ENCODE measurements around the gene BMPR1A. TPM values are rescaled to one million over a fixed set of nuclear protein-coding genes. Genes with fewer than 3 reads are reported as not detected.

Gene BMPR1A
- polyA plus RNA-seq, 2 of the 4 experiments (the other 2 are of a cell fraction): 25.5 to 39.0 TPM

- ChIA-PET POLR2A (interaction anchor here (1.1 kb wide), 1 partner anchor 138 kb away, joined by 3 read pairs; no protein-coding TSS in a partner anchor), CTCF (interaction anchor here (1.1 kb wide), 1 partner anchor 137 kb away, joined by 5 read pairs; no protein-coding TSS in a partner anchor)
- TF ChIP-seq TP53 (CRISPR knock-in tag; IDR thresholded peaks at IDR 0.05) (no peak), RFX5 (IDR thresholded peaks at IDR 0.05) (no peak), FOXS1 (CRISPR knock-in tag; IDR thresholded peaks at IDR 0.05) (no peak), ZC3H11A (IDR thresholded peaks at IDR 0.05) (no peak), CBX2 (IDR thresholded peaks at IDR 0.05; ENCODE audit: borderline replicate concordance, low read depth) (no peak), ZFP36 (IDR thresholded peaks at IDR 0.05; ENCODE audit: borderline replicate concordance, partially characterized antibody) (no peak), TFCP2L1 (CRISPR knock-in tag; IDR thresholded peaks at IDR 0.05) (no peak), PHF8 (IDR thresholded peaks at IDR 0.05; ENCODE audit: borderline replicate concordance, low read depth) (no peak), FOSL2 (IDR thresholded peaks at IDR 0.05) (no peak), FOSL2 (CRISPR knock-in tag; IDR thresholded peaks at IDR 0.05) (no peak), CBX8 (IDR thresholded peaks at IDR 0.05) (no peak), EP300 (IDR thresholded peaks at IDR 0.05) (no peak), HEYL (CRISPR knock-in tag; IDR thresholded peaks at IDR 0.05) (no peak), RAD21 (conservative IDR thresholded peaks at IDR 0.05 in 1 of 2, IDR thresholded peaks at IDR 0.05 in 1 of 2) (no peak), ESRRA (IDR thresholded peaks at IDR 0.05; ENCODE audit: borderline replicate concordance, low read length) (no peak), CEBPB (IDR thresholded peaks at IDR 0.05) (no peak), HDAC2 (IDR thresholded peaks at IDR 0.05) (no peak), FOSB (CRISPR knock-in tag; IDR thresholded peaks at IDR 0.05) (no peak)
- TF ChIP-seq, protein P1, sequence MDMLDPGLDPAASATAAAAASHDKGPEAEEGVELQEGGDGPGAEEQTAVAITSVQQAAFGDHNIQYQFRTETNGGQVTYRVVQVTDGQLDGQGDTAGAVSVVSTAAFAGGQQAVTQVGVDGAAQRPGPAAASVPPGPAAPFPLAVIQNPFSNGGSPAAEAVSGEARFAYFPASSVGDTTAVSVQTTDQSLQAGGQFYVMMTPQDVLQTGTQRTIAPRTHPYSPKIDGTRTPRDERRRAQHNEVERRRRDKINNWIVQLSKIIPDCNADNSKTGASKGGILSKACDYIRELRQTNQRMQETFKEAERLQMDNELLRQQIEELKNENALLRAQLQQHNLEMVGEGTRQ (IDR thresholded peaks at IDR 0.05): no peak
- TF ChIP-seq, protein P2, sequence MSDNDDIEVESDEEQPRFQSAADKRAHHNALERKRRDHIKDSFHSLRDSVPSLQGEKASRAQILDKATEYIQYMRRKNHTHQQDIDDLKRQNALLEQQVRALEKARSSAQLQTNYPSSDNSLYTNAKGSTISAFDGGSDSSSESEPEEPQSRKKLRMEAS (IDR thresholded peaks at IDR 0.05): no peak
- TF ChIP-seq, protein P3, sequence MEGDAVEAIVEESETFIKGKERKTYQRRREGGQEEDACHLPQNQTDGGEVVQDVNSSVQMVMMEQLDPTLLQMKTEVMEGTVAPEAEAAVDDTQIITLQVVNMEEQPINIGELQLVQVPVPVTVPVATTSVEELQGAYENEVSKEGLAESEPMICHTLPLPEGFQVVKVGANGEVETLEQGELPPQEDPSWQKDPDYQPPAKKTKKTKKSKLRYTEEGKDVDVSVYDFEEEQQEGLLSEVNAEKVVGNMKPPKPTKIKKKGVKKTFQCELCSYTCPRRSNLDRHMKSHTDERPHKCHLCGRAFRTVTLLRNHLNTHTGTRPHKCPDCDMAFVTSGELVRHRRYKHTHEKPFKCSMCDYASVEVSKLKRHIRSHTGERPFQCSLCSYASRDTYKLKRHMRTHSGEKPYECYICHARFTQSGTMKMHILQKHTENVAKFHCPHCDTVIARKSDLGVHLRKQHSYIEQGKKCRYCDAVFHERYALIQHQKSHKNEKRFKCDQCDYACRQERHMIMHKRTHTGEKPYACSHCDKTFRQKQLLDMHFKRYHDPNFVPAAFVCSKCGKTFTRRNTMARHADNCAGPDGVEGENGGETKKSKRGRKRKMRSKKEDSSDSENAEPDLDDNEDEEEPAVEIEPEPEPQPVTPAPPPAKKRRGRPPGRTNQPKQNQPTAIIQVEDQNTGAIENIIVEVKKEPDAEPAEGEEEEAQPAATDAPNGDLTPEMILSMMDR (IDR thresholded peaks at IDR 0.05): no peak
- Histone ChIP-seq H3K4me2 (no peak overlapping the region), H3K4me3 (no peak overlapping the region), H3K9me3 (no peaks in the 10 kb centered on the region), H3K4me1 (no peaks in the 10 kb centered on the region), H3K27ac (no peak overlapping the region)
- DNase-seq (ENCODE audit: low read depth in 1 of 2, low spot score in 1 of 2): no peak
- ATAC-seq: no peak
- no peak for FAIRE-seq
- WGBS (ENCODE audit: missing lambda C conversion rate): 81% methylated on average over 4 of the region's 4 CpGs
Measured at GRCh38 chr10:86849181-86849894, 92.9 kb downstream of the BMPR1A start.

GRCh38 chr10:86850481-86850880 lies 94.1 kb downstream of the BMPR1A start:
- Histone ChIP-seq H3K4me3 (no peak overlapping the region), H3K4me1 (no peaks in the 10 kb centered on the region), H3K4me2 (no peak overlapping the region), H3K27ac (no peak overlapping the region), H3K9me3 (no peaks in the 10 kb centered on the region)
- FAIRE-seq (no peak), DNase-seq (ENCODE audit: low read depth in 1 of 2, low spot score in 1 of 2) (no peak), ATAC-seq (no peak)
- WGBS (ENCODE audit: missing lambda C conversion rate): 89% methylated on average over 1 of the region's 1 CpG
- ChIA-PET POLR2A (no interaction called here), CTCF (interaction anchor here (1.2 kb wide), 1 partner anchor 9 kb away, joined by 4 read pairs; no protein-coding TSS in a partner anchor)
- TF ChIP-seq GATA3 (IDR thresholded peaks at IDR 0.05; ENCODE audit: borderline replicate concordance): no peak
- TF ChIP-seq, protein P2 (IDR thresholded peaks at IDR 0.05): no peak
- TF ChIP-seq ZNF302 (CRISPR knock-in tag; IDR thresholded peaks at IDR 0.05): no peak
- TF ChIP-seq, protein P4, sequence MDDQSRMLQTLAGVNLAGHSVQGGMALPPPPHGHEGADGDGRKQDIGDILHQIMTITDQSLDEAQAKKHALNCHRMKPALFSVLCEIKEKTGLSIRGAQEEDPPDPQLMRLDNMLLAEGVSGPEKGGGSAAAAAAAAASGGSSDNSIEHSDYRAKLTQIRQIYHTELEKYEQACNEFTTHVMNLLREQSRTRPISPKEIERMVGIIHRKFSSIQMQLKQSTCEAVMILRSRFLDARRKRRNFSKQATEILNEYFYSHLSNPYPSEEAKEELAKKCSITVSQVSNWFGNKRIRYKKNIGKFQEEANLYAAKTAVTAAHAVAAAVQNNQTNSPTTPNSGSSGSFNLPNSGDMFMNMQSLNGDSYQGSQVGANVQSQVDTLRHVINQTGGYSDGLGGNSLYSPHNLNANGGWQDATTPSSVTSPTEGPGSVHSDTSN (IDR thresholded peaks at IDR 0.05): no peak
- no peak for TF ChIP-seq POLR2A (IDR thresholded peaks at IDR 0.05; ENCODE audit: low read length)
- no peak for TF ChIP-seq JUN (IDR thresholded peaks at IDR 0.05)
- TF ChIP-seq CEBPB (IDR thresholded peaks at IDR 0.05): no peak
- no peak for TF ChIP-seq FOSB (CRISPR knock-in tag; IDR thresholded peaks at IDR 0.05)
- TF ChIP-seq TP53 (CRISPR knock-in tag; IDR thresholded peaks at IDR 0.05): no peak
- no peak for TF ChIP-seq HOXB13 (CRISPR knock-in tag; IDR thresholded peaks at IDR 0.05; ENCODE audit: low read depth)
- TF ChIP-seq MYC (IDR thresholded peaks at IDR 0.05; ENCODE audit: borderline replicate concordance, low read length): no peak
- TF ChIP-seq, protein P1 (IDR thresholded peaks at IDR 0.05): no peak
- TF ChIP-seq, protein P5, sequence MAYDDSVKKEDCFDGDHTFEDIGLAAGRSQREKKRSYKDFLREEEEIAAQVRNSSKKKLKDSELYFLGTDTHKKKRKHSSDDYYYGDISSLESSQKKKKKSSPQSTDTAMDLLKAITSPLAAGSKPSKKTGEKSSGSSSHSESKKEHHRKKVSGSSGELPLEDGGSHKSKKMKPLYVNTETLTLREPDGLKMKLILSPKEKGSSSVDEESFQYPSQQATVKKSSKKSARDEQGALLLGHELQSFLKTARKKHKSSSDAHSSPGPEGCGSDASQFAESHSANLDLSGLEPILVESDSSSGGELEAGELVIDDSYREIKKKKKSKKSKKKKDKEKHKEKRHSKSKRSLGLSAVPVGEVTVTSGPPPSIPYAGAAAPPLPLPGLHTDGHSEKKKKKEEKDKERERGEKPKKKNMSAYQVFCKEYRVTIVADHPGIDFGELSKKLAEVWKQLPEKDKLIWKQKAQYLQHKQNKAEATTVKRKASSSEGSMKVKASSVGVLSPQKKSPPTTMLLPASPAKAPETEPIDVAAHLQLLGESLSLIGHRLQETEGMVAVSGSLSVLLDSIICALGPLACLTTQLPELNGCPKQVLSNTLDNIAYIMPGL (CRISPR knock-in tag; IDR thresholded peaks at IDR 0.05; ENCODE audit: borderline replicate concordance): no peak
- TF ChIP-seq JUNB (IDR thresholded peaks at IDR 0.05): no peak
- TF ChIP-seq ESRRA (IDR thresholded peaks at IDR 0.05; ENCODE audit: borderline replicate concordance, low read length): no peak
